Lung (tissue), 11 donors: ENCODE measurements around the gene OR2T34. TPM values are rescaled to one million over a fixed set of nuclear protein-coding genes. Genes with fewer than 3 reads are reported as not detected.
"Not testable (repeated sequence)": the region's sequence is repeated elsewhere in the genome, so short reads cannot be mapped to it uniquely, and the experiment has no call there.

Experiments used
- ATAC-seq: fragments of 200-7000 bp; cut with Tn5 transposase; one replicate; pipeline ENCODE4 v1.9.1; 2020; ENCODE audit warnings: moderate number of reproducible peaks; ENCODE audit not compliant: insufficient read depth, low FRiP score
- DNase-seq, 3 donors: peaks; one replicate each; pipeline ENCODE4 v3.0.0-alpha.2; 2013 to 2017
- H3K27ac ChIP-seq, 2 donors: one replicate each; pipeline ENCODE4 v1.5.1; 2013; ENCODE audit warnings: mild to moderate bottlenecking in 2 of 2, moderate library complexity in 2 of 2, control low read depth in 1 of 2, inconsistent platforms in 1 of 2, low read depth in 1 of 2, low read length in 1 of 2
- H3K27me3 ChIP-seq, 3 donors: one replicate each; pipeline ENCODE4 v1.5.1; 2013; ENCODE audit warnings: low read length in 2 of 3; ENCODE audit not compliant: control insufficient read depth in 3 of 3, insufficient read depth in 3 of 3
- H3K36me3 ChIP-seq, 4 donors: one replicate each; pipeline ENCODE4 v1.5.1; 2013; ENCODE audit warnings: low read length in 4 of 4, mild to moderate bottlenecking in 1 of 4, moderate library complexity in 1 of 4; ENCODE audit not compliant: control insufficient read depth in 4 of 4, insufficient read depth in 4 of 4
- H3K4me1 ChIP-seq, 5 donors: one replicate each; pipeline ENCODE4 v1.5.1; 2013; ENCODE audit warnings: low read length in 5 of 5, mild to moderate bottlenecking in 2 of 5, moderate library complexity in 1 of 5; ENCODE audit not compliant: control insufficient read depth in 5 of 5, insufficient read depth in 5 of 5
- H3K4me3 ChIP-seq: one replicate; pipeline ENCODE4 v1.5.1; 2013; ENCODE audit warnings: mild to moderate bottlenecking, control low read depth, moderate library complexity
- H3K9ac ChIP-seq, 2 donors: one replicate each; pipeline ENCODE4 v1.5.1; 2013; ENCODE audit warnings: low read length in 2 of 2, control low read depth in 1 of 2; ENCODE audit not compliant: insufficient read depth in 1 of 2
- H3K9me3 ChIP-seq, 4 donors: one replicate each; pipeline ENCODE4 v1.5.1; 2013; ENCODE audit warnings: low read length in 3 of 4, mild to moderate bottlenecking in 1 of 4, moderate library complexity in 1 of 4; ENCODE audit not compliant: control insufficient read depth in 4 of 4, insufficient read depth in 3 of 4
- WGBS, 2 donors: extraction: QIAGEN DNeasy Blood & Tissue Kit; methylation state at CpG; one replicate each; pipeline ENCODE4 v1.1.7; 2013; 5-methylcytosine and 5-hydroxymethylcytosine counted together
- polyA plus RNA-seq, 2 donors: library from polyadenylated mRNA; stranded (reverse); fragments of 200-250 nt; gene quantifications; one replicate each; pipeline ENCODE4 v1.2.1, GENCODE V29; 2013
- small RNA-seq: library from RNA; depleted of rRNA; stranded (forward); fragments of <200 nt; gene quantifications from one replicate; pipeline ENCODE3, GENCODE V24; 2014; ENCODE audit warnings: low replicate concordance
- total RNA-seq, 2 donors: library from RNA; depleted of rRNA in 1 of 2; stranded (reverse); fragments of >200 nt in 1 of 2; gene quantifications; one replicate each; pipeline ENCODE4 v1.2.1, GENCODE V29; 2014 to 2021
- donor health status: Bipolar disorder and iron deficiency.
- donor health status: healthy.
- donor health status: DM: yes; HTN: yes; CAD: no.

The OR2T34 gene
- total and polyA plus RNA-seq, 4 donors: not detected

DNA sequence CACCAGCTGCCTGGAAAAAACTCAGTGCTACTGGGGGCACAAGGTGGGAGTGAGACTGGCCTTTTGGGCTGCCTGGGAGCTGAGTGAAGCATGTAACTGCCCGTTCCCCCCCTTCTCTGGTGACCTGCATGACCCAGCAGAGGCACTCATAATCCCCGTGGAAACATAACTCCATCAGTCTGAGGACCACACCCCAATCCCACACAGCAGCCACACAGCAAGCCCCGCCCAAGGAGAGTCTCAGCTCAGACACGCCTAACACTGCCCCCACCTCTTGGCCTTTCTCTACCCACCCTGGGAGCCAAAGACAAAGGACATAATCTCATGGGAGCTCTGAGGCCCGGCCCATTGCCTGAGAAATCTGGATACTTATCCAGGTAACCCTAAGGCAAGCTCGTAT, 23.5 kb downstream of the OR2T34 start:
- ATAC-seq, H3K4me3 ChIP-seq: not testable (repeated sequence)
- no CpG with 5 or more reads among the region's 6 CpGs for WGBS, 2 donors

DNA sequence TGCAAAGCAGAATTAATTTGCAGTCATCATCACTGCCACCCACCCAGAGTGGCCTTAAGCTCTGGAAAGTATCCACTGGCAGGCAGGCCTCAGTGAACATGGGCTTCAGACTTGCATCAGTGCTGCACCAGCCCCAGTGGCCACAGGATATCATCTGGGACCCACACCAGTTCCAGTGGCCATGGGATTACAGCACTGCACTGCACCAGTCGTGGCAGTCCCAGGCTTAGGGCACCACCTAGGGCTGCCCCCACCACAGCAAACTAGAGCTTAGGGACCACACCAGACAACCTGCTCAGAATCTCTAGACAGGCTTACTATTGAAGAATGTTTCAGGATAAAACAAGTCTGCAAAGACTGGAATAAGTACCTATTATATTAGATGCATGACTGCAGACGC, 27.2 kb downstream of the OR2T34 start:
- not testable (repeated sequence) for H3K4me3 ChIP-seq, ATAC-seq, H3K27me3 ChIP-seq, H3K4me1 ChIP-seq, H3K9ac ChIP-seq, H3K9me3 ChIP-seq, H3K36me3 ChIP-seq, H3K27ac ChIP-seq, DNase-seq
- no CpG with 5 or more reads among the region's 2 CpGs for WGBS, 2 donors

More for the DNA sequence above, 23.5 kb downstream of the OR2T34 start:
- not testable (repeated sequence) for H3K27me3 ChIP-seq, DNase-seq, H3K36me3 ChIP-seq, H3K9ac ChIP-seq, H3K27ac ChIP-seq, H3K9me3 ChIP-seq, H3K4me1 ChIP-seq

DNA sequence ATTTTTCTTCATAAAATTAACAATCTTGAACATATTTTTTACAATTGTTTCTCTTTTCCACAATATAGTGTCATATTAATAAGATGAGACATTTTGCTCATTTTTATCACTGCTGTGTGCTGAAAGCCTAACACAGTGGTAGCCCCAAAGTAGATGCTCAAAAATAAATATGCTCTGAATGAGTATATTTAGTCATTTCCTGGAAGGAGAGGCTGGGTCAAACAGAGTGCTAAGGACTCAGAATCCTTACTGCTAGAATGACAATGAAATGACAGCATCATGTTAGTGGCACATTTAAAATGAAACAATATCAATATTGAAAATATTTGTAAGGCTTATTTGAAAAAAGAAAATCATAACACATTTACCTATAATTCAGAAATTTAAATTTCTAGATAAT, 37.1 kb downstream of the OR2T34 start:
- not testable (repeated sequence) for H3K27ac ChIP-seq, H3K9ac ChIP-seq, H3K36me3 ChIP-seq, H3K4me1 ChIP-seq, ATAC-seq, H3K4me3 ChIP-seq, H3K27me3 ChIP-seq, H3K9me3 ChIP-seq, DNase-seq

Small RNAs within 50 kb of the gene (small RNA-seq; reads per million reads assigned to genes)
- not detected for gene RF00019

Other genes with a start within 250 kb of the OR2T34 start
- not detected for gene OR14C36, start 226.0 kb downstream of the OR2T34 start, total RNA-seq
- not detected for gene OR14C36, start 226.0 kb downstream of the OR2T34 start, polyA plus RNA-seq
- not detected for gene OR2T4, start 213.1 kb downstream of the OR2T34 start, total RNA-seq
- gene OR2T4, start 213.1 kb downstream of the OR2T34 start, polyA plus RNA-seq: not detected
- not detected for gene OR2T6, start 199.0 kb downstream of the OR2T34 start, total RNA-seq
- gene OR2T6, start 199.0 kb downstream of the OR2T34 start, polyA plus RNA-seq: not detected
- not detected for gene OR2T1, start 171.7 kb downstream of the OR2T34 start, total RNA-seq
- gene OR2T1, start 171.7 kb downstream of the OR2T34 start, polyA plus RNA-seq: not detected
- not detected for gene OR2T2, start 129.1 kb downstream of the OR2T34 start, total RNA-seq
- gene OR2T2, start 129.1 kb downstream of the OR2T34 start, polyA plus RNA-seq: not detected
- gene OR2T3, start 101.4 kb downstream of the OR2T34 start, total RNA-seq: not detected
- not detected for gene OR2T3, start 101.4 kb downstream of the OR2T34 start, polyA plus RNA-seq
- gene OR2T5, start 86.2 kb downstream of the OR2T34 start, total RNA-seq: not detected
- not detected for gene OR2T5, start 86.2 kb downstream of the OR2T34 start, polyA plus RNA-seq
- gene OR2G6, start 66.7 kb downstream of the OR2T34 start, total RNA-seq: not detected
- not detected for gene OR2G6, start 66.7 kb downstream of the OR2T34 start, polyA plus RNA-seq
- not detected for gene OR2T29, start 12.0 kb downstream of the OR2T34 start, total RNA-seq
- not detected for gene OR2T29, start 12.0 kb downstream of the OR2T34 start, polyA plus RNA-seq
- gene OR2T10, start 22.9 kb upstream of the OR2T34 start, total RNA-seq: not detected
- gene OR2T10, start 22.9 kb upstream of the OR2T34 start, polyA plus RNA-seq: not detected
- gene OR2T11, start 60.3 kb upstream of the OR2T34 start, total RNA-seq: not detected
- gene OR2T11, start 60.3 kb upstream of the OR2T34 start, polyA plus RNA-seq: not detected
- not detected for gene OR2T35, start 70.5 kb upstream of the OR2T34 start, total RNA-seq
- not detected for gene OR2T35, start 70.5 kb upstream of the OR2T34 start, polyA plus RNA-seq
- gene OR2T27, start 80.8 kb upstream of the OR2T34 start, total RNA-seq: not detected
- not detected for gene OR2T27, start 80.8 kb upstream of the OR2T34 start, polyA plus RNA-seq
- not detected for gene OR14I1, start 128.0 kb upstream of the OR2T34 start, total RNA-seq
- gene OR14I1, start 128.0 kb upstream of the OR2T34 start, polyA plus RNA-seq: not detected
- not detected for gene LYPD8, start 181.0 kb upstream of the OR2T34 start, total RNA-seq
- gene LYPD8, start 181.0 kb upstream of the OR2T34 start, polyA plus RNA-seq: not detected